HEK293 (cell line): ENCODE measurements around the gene MYOT.

Experiments
- GFI1B ChIP-seq: fragments of 450-650 bp; formaldehyde crosslinking; IDR thresholded peaks from 2 replicates; pipeline ENCODE4 v1.5.1; 2016; ENCODE audit warnings: missing biosample characterization, missing genetic modification characterization
- SALL2 ChIP-seq: fragments of 450-650 bp; formaldehyde crosslinking; IDR thresholded peaks from 2 replicates; pipeline ENCODE4 v1.5.0; 2017; ENCODE audit warnings: missing biosample characterization, mild to moderate bottlenecking, missing genetic modification characterization, borderline replicate concordance
- ZNF202 ChIP-seq: fragments of 450-650 bp; formaldehyde crosslinking; IDR thresholded peaks from 2 replicates; pipeline ENCODE4 v1.5.1; 2016; ENCODE audit warnings: missing biosample characterization, missing genetic modification characterization, borderline replicate concordance
- ZNF302 ChIP-seq: fragments of 450-650 bp; formaldehyde crosslinking; IDR thresholded peaks from 2 replicates; pipeline ENCODE4 v1.5.1; 2016; ENCODE audit warnings: missing biosample characterization, missing genetic modification characterization, low read depth
- ZNF776 ChIP-seq: fragments of 450-650 bp; formaldehyde crosslinking; IDR thresholded peaks from 2 replicates; pipeline ENCODE4 v1.5.0; 2017; ENCODE audit warnings: missing biosample characterization, missing genetic modification characterization, borderline replicate concordance
- TF ChIP-seq, protein P1 (sequence below): fragments of 450-650 bp; formaldehyde crosslinking; IDR thresholded peaks from 2 replicates; pipeline ENCODE4 v1.5.1; 2016; ENCODE audit warnings: missing biosample characterization, missing genetic modification characterization
- TF ChIP-seq, protein P2 (sequence below): fragments of 450-650 bp; formaldehyde crosslinking; IDR thresholded peaks from 2 replicates; pipeline ENCODE4 v1.5.1; 2016; ENCODE audit warnings: missing biosample characterization, missing genetic modification characterization

- TF ChIP-seq SALL2 (tag by site-specific recombination): no peak
- TF ChIP-seq GFI1B (tag by site-specific recombination): no peak
- TF ChIP-seq, protein P1, sequence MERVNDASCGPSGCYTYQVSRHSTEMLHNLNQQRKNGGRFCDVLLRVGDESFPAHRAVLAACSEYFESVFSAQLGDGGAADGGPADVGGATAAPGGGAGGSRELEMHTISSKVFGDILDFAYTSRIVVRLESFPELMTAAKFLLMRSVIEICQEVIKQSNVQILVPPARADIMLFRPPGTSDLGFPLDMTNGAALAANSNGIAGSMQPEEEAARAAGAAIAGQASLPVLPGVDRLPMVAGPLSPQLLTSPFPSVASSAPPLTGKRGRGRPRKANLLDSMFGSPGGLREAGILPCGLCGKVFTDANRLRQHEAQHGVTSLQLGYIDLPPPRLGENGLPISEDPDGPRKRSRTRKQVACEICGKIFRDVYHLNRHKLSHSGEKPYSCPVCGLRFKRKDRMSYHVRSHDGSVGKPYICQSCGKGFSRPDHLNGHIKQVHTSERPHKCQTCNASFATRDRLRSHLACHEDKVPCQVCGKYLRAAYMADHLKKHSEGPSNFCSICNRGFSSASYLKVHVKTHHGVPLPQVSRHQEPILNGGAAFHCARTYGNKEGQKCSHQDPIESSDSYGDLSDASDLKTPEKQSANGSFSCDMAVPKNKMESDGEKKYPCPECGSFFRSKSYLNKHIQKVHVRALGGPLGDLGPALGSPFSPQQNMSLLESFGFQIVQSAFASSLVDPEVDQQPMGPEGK: no peak
- TF ChIP-seq, protein P2, sequence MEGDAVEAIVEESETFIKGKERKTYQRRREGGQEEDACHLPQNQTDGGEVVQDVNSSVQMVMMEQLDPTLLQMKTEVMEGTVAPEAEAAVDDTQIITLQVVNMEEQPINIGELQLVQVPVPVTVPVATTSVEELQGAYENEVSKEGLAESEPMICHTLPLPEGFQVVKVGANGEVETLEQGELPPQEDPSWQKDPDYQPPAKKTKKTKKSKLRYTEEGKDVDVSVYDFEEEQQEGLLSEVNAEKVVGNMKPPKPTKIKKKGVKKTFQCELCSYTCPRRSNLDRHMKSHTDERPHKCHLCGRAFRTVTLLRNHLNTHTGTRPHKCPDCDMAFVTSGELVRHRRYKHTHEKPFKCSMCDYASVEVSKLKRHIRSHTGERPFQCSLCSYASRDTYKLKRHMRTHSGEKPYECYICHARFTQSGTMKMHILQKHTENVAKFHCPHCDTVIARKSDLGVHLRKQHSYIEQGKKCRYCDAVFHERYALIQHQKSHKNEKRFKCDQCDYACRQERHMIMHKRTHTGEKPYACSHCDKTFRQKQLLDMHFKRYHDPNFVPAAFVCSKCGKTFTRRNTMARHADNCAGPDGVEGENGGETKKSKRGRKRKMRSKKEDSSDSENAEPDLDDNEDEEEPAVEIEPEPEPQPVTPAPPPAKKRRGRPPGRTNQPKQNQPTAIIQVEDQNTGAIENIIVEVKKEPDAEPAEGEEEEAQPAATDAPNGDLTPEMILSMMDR: no peak
- TF ChIP-seq ZNF302 (tag by site-specific recombination): no peak
- no peak for TF ChIP-seq ZNF202 (tag by site-specific recombination)
- TF ChIP-seq ZNF776 (tag by site-specific recombination): no peak
Measured at GRCh38 chr5:137856201-137856600, 11.5 kb upstream of the MYOT start.
